K562 (cell line): ENCODE data around the gene ARV1. TPM values are rescaled to one million over a fixed set of nuclear protein-coding genes. Genes with fewer than 3 reads are reported as not detected.
A peak's percentile ranks its signal among the peaks of the same experiment; 100 is the strongest.

ENCODE experiments used
- ATAC-seq: fragments of 200-7000 bp; cut with Tn5 transposase; 3 replicates; pipeline ENCODE4 v1.9.1; 2020; ENCODE audit warnings: moderate library complexity
- BruUV-seq: library from RNA; stranded (reverse); fragments of 400-500 nt; replicated peaks from 2 replicates; lab custom pipeline; 2021; lab: Mats Ljungman, UMichigan
- CTCF ChIA-PET: fragments of 300-600 bp; formaldehyde crosslinking; extraction: SDS; loops from one replicate; lab custom pipeline; 2021; ENCODE audit warnings: low intra/inter-chr PET ratio; lab: Yijun Ruan, JAX
- POLR2A ChIA-PET: fragments of 300-600, 350-650 bp; sonication (Branson Sonifier 250); formaldehyde crosslinking; extraction: SDS; loops from one replicate; lab custom pipeline; 2021; ENCODE audit warnings: antibody characterized with exemption, inconsistent platforms; lab: Yijun Ruan, JAX
- DNase-seq, 4 experiments: peaks; one replicate each; pipeline versions ENCODE4 v3.0.0 to v3.0.0-alpha.2; 2011 to 2018; ENCODE audit warnings: low spot score in 3 of 4, mixed read lengths in 3 of 4; ENCODE audit errors: extremely low read depth in 1 of 4
- FAIRE-seq: peaks from 2 replicates; lab custom pipeline; 2011; peaks lifted over from hg19 to GRCh38; lab: Jason Lieb, UNC
- H2AFZ ChIP-seq: 2 replicates; pipeline ENCODE4 v1.6.0; 2011; ENCODE audit warnings: low read depth, low read length, control low read depth, inconsistent platforms
- H3K27ac ChIP-seq: fragments of 200-600 bp; 3 replicates; pipeline ENCODE4 v1.8.0; 2011; ENCODE audit warnings: low read depth, mild to moderate bottlenecking, control low read depth, inconsistent platforms, low read length, moderate library complexity, mixed read lengths; ENCODE audit errors: extremely low read depth
- H3K27me3 ChIP-seq, 2 experiments: fragments of 300-600 bp in 1 of 2; 2 replicates in 1 of 2; 3 replicates in 1 of 2; pipeline versions ENCODE4 v1.6.0 to v1.8.0; 2011; ENCODE audit warnings: inconsistent platforms in 2 of 2, low read length in 2 of 2, mild to moderate bottlenecking in 1 of 2, mixed read lengths in 1 of 2, moderate library complexity in 1 of 2; ENCODE audit not compliant: control insufficient read depth in 2 of 2, insufficient read depth in 2 of 2
- H3K36me3 ChIP-seq: fragments of 300-600 bp; 3 replicates; pipeline ENCODE4 v1.8.0; 2011; ENCODE audit warnings: mild to moderate bottlenecking, low read length, inconsistent platforms; ENCODE audit not compliant: control insufficient read depth, insufficient read depth
- H3K4me1 ChIP-seq, 2 experiments: fragments of 200-600 bp in 1 of 2; replicated peaks in 1 of 2; 2 replicates in 1 of 2; 3 replicates in 1 of 2; pipeline versions ENCODE4 v1.5.1 to v1.8.0; 2011; ENCODE audit warnings: inconsistent platforms in 2 of 2, low read length in 2 of 2, mild to moderate bottlenecking in 1 of 2, mixed read lengths in 1 of 2, moderate library complexity in 1 of 2; ENCODE audit not compliant: control insufficient read depth in 2 of 2, insufficient read depth in 2 of 2
- H3K4me2 ChIP-seq: 2 replicates; pipeline ENCODE4 v1.6.1; 2011; ENCODE audit warnings: low read length, control low read depth, inconsistent platforms, mixed read lengths; ENCODE audit not compliant: insufficient read depth
- H3K4me3 ChIP-seq: fragments of 200-600 bp; sonication (generic), shearing (Covaris generic); 2 replicates; pipeline ENCODE4 v1.5.1; 2016; ENCODE audit warnings: control low read depth, inconsistent platforms
- H3K79me2 ChIP-seq: fragments of 200-600 bp; 3 replicates; pipeline ENCODE4 v1.8.0; 2011; ENCODE audit warnings: low read length, inconsistent platforms; ENCODE audit not compliant: control insufficient read depth, insufficient read depth
- H3K9ac ChIP-seq, 2 experiments: 2 replicates each; pipeline versions ENCODE4 v1.6.0 to v1.6.1; 2011; ENCODE audit warnings: low read depth in 2 of 2, low read length in 2 of 2, control low read depth in 1 of 2, inconsistent platforms in 1 of 2, mild to moderate bottlenecking in 1 of 2, mixed read lengths in 1 of 2; ENCODE audit not compliant: insufficient read depth in 1 of 2
- H3K9me1 ChIP-seq: one replicate; pipeline ENCODE4 v1.6.0; 2011; ENCODE audit warnings: inconsistent platforms, mild to moderate bottlenecking, low read length, moderate library complexity; ENCODE audit not compliant: control insufficient read depth, insufficient read depth
- H3K9me3 ChIP-seq: replicated peaks from 2 replicates; pipeline ENCODE4 v1.5.1; 2011; ENCODE audit warnings: low read depth, low read length, inconsistent platforms; ENCODE audit not compliant: control insufficient read depth, insufficient read depth
- H4K20me1 ChIP-seq: replicated peaks from 2 replicates; pipeline ENCODE4 v1.6.1; 2011; ENCODE audit warnings: low read length, inconsistent platforms, mixed read lengths; ENCODE audit not compliant: control insufficient read depth, insufficient read depth
- ARID2 ChIP-seq: fragments of 450-650 bp; IDR thresholded peaks from 2 replicates; pipeline ENCODE4 v1.6.1; 2017; ENCODE audit warnings: antibody characterized with exemption, mild to moderate bottlenecking
- BCOR ChIP-seq: fragments of 450-650 bp; IDR thresholded peaks from 2 replicates; pipeline ENCODE4 v1.6.1; 2016
- CBX3 ChIP-seq, 2 experiments: IDR thresholded peaks; 1 replicate in 1 of 2; 2 replicates in 1 of 2; pipeline ENCODE4 v1.6.1; 2012; ENCODE audit warnings: inconsistent platforms in 2 of 2, low read length in 2 of 2, borderline replicate concordance in 1 of 2, control low read depth in 1 of 2
- CBX5 ChIP-seq: IDR thresholded peaks from 2 replicates; pipeline ENCODE4 v1.6.1; 2014; ENCODE audit warnings: low read depth, borderline replicate concordance
- COPS2 ChIP-seq: fragments of 450-650 bp; conservative IDR thresholded peaks from 2 replicates; pipeline ENCODE4 v1.6.1; 2016; ENCODE audit warnings: mild to moderate bottlenecking, moderate library complexity
- E2F1 ChIP-seq: sonication (generic); formaldehyde crosslinking; IDR thresholded peaks from 2 replicates; pipeline ENCODE4 v1.8.1; 2023; ENCODE audit warnings: mild to moderate bottlenecking, missing genetic modification reagents, moderate library complexity
- KDM1A ChIP-seq, 2 experiments: fragments of 450-650 bp; IDR thresholded peaks; 2 replicates each; pipeline ENCODE4 v1.6.1; 2016; ENCODE audit warnings: mild to moderate bottlenecking in 2 of 2
- NR1H2 ChIP-seq: sonication (generic); formaldehyde crosslinking; IDR thresholded peaks from 2 replicates; pipeline ENCODE4 v1.4.0; 2020; ENCODE audit warnings: mild to moderate bottlenecking, missing genetic modification reagents
- PCBP2 ChIP-seq: fragments of 200-400 bp; formaldehyde crosslinking; IDR thresholded peaks from 2 replicates; pipeline ENCODE4 v1.6.1; 2018; ENCODE audit warnings: low read length, low read depth, mild to moderate bottlenecking, moderate library complexity; ENCODE audit not compliant: poor library complexity, severe bottlenecking
- RBM25 ChIP-seq: fragments of 200-400 bp; formaldehyde crosslinking; IDR thresholded peaks from 2 replicates; pipeline ENCODE4 v1.6.1; 2018; ENCODE audit warnings: low read length, low read depth, moderate library complexity; ENCODE audit not compliant: severe bottlenecking
- SRF ChIP-seq, 2 experiments: fragments of 250-450, 450-650 bp in 1 of 2; sonication (Bioruptor Pico) in 1 of 2; sonication (generic) in 1 of 2; formaldehyde crosslinking; IDR thresholded peaks; 2 replicates each; pipeline versions ENCODE4 v1.5.0 to v1.5.1; 2020 to 2022; ENCODE audit warnings: mild to moderate bottlenecking in 1 of 2, missing genetic modification reagents in 1 of 2
- TAF15 ChIP-seq: fragments of 200-400 bp; formaldehyde crosslinking; IDR thresholded peaks from 2 replicates; pipeline ENCODE4 v1.6.1; 2017; ENCODE audit warnings: mild to moderate bottlenecking, low read depth, low read length, moderate library complexity
- TRIM24 ChIP-seq, 2 experiments: fragments of 450-650 bp; IDR thresholded peaks; 2 replicates each; pipeline ENCODE4 v1.6.1; 2016
- TRIM28 ChIP-seq: fragments of 450-650 bp; IDR thresholded peaks from 2 replicates; pipeline ENCODE4 v1.6.1; 2017
- U2AF2 ChIP-seq: fragments of 200-400 bp; formaldehyde crosslinking; optimal IDR thresholded peaks from 2 replicates; pipeline ENCODE3; 2017; ENCODE audit warnings: low read depth, mild to moderate bottlenecking, low read length
- ZNF133 ChIP-seq: fragments of 250-450 bp; sonication (Bioruptor Pico); IDR thresholded peaks from 2 replicates; pipeline ENCODE4 v1.4.0; 2020; ENCODE audit warnings: mild to moderate bottlenecking
- ZNF280A ChIP-seq: fragments of 450-650 bp; IDR thresholded peaks from 2 replicates; pipeline ENCODE4 v1.6.1; 2018; ENCODE audit warnings: mild to moderate bottlenecking, low read depth; ENCODE audit not compliant: partially characterized antibody
- ZNF280B ChIP-seq: fragments of 250-450 bp; sonication (Bioruptor Pico); IDR thresholded peaks from 2 replicates; pipeline ENCODE4 v1.5.1; 2021; ENCODE audit warnings: mild to moderate bottlenecking
- ZNF311 ChIP-seq: fragments of 250-450 bp; sonication (Bioruptor Pico); IDR thresholded peaks from 2 replicates; pipeline ENCODE4 v1.4.0; 2020; ENCODE audit warnings: mild to moderate bottlenecking, moderate library complexity
- WGBS: fragments of 100-300 bp; shearing (Covaris generic); methylation state at CpG from one replicate; pipeline ENCODE4 v1.1.6; 2016; ENCODE audit warnings: low coverage, mixed read lengths; ENCODE audit not compliant: insufficient coverage; ENCODE audit errors: missing lambda C conversion rate; 5-methylcytosine and 5-hydroxymethylcytosine counted together
- in situ Hi-C: fragments of 300-500 bp; cut with MboI; formaldehyde crosslinking; loops from 4 replicates; pipeline ENCODE4 v1.15.0; 2018; ENCODE audit warnings: inconsistent platforms, mixed read lengths
- intact Hi-C: fragments of 100-400 bp; cut with micrococcal nuclease; formaldehyde crosslinking; loops from 2 replicates; pipeline ENCODE4 v1.14.2; 2022
- polyA plus RNA-seq, 8 experiments: library from polyadenylated mRNA; depleted of rRNA in 4 of 8; stranded (reverse) in 5 of 8; unstranded in 3 of 8; fragments of >200 nt; fragmentation: Nextera tagmentation in 2 of 8; fragmentation: Illumina TruSeq in 1 of 8; extraction: Ambion mirVana in 2 of 8; extraction: Trizol in 1 of 8; gene quantifications; 2 replicates each; pipeline versions ENCODE4 v1.2.1 to v1.2.3, GENCODE V29; 2011 to 2014; ENCODE audit warnings: inconsistent platforms in 1 of 8, missing spikeins in 1 of 8
- total RNA-seq, 7 experiments: library from RNA; depleted of rRNA in 6 of 7; stranded (reverse); fragments of >200 nt in 6 of 7; fragmentation: Illumina TruSeq in 2 of 7; extraction: Trizol in 2 of 7; gene quantifications; 2 replicates each; pipeline versions ENCODE4 v1.2.1 to v1.2.3, GENCODE V29; 2011 to 2021; ENCODE audit warnings: low replicate concordance in 1 of 7

The ARV1 gene
- total and polyA plus RNA-seq, 9 of the 15 experiments (the other 6 are each of a cell fraction or from before 2014, with no cell fraction given) = 54.8 to 139 (median 74.0) TPM

- Histone ChIP-seq H3K9me1 (no peaks in the 10 kb centered on the region), H3K9ac (no peak overlapping the region), H3K27me3 (no peaks in the 10 kb centered on the region), H3K9me3 (peaks cover 15% of the 10 kb centered on the region), H3K36me3 (no peaks in the 10 kb centered on the region), H2AFZ (no peak overlapping the region), H4K20me1 (no peaks in the 10 kb centered on the region), H3K4me3 (no peak overlapping the region), H3K79me2 (peaks cover 4% of the 10 kb centered on the region), H3K4me2 (no peak overlapping the region), H3K27ac (no peak overlapping the region; the same call in 2 of the 3 replicates), H3K4me1 (peaks cover 21 to 44% of the 10 kb centered on the region in 2 experiments)
- ChIA-PET POLR2A (interaction anchor here (1.2 to 2.6 kb wide), 3 partner anchors 7 to 21 kb away, joined by 3 to 12 read pairs (median 4); no protein-coding TSS in a partner anchor), CTCF (no interaction called here)
- BruUV-seq = no TSS peak
- intact Hi-C loops = loop anchor here (2.0 kb wide), 1 partner anchor 66 kb away; the partner anchor contains the start of genes ARV1 and TTC13
- in situ Hi-C loops = no loop called here
- DNase-seq = no peak
- ATAC-seq = no peak
- WGBS = 80% methylated on average over 1 of the region's 1 CpG
- no peak for FAIRE-seq
- no peak for TF ChIP-seq ARID2
- TF ChIP-seq COPS2 = no peak
- 0 out of 4 replicates have a peak, but pooled peaks of 1 of the 2 experiments have one; percentile 13 for TF ChIP-seq KDM1A (IDR thresholded peaks at IDR 0.05)
- peak in 1 of 2 experiments; percentile 2; a peak in 1 of 4 replicates for TF ChIP-seq SRF (CRISPR knock-in tag; IDR thresholded peaks at IDR 0.05)
- TF ChIP-seq TRIM24 (IDR thresholded peaks at IDR 0.05) = peak; percentile 50 to 74; a peak in 3 of 4 replicates
- no peak for TF ChIP-seq PCBP2
- TF ChIP-seq NR1H2 (CRISPR knock-in tag) = no peak
- no peak for TF ChIP-seq ZNF133 (CRISPR knock-in tag)
- TF ChIP-seq U2AF2 = no peak
- 0 out of 2 replicates have a peak, but pooled peaks have one; percentile 18 for TF ChIP-seq E2F1 (CRISPR knock-in tag)
- peak; percentile 87; the same call in 1 of the 2 replicates for TF ChIP-seq TRIM28
- peak; percentile 78; the same call in 1 of the 2 replicates for TF ChIP-seq ZNF280B (CRISPR knock-in tag)
- TF ChIP-seq CBX5 = peak; percentile 68
- TF ChIP-seq ZNF311 (CRISPR knock-in tag) = no peak
- TF ChIP-seq CBX3 (IDR thresholded peaks at IDR 0.05; ENCODE audit: borderline replicate concordance in 1 of 2, low read length in 2 of 2) = peak in 1 of 2 experiments; percentile 72; a peak in 1 of 3 replicates
- TF ChIP-seq RBM25 = peak; percentile 90
- peak; percentile 41 for TF ChIP-seq BCOR
- TF ChIP-seq ZNF280A = peak; percentile 49
- TF ChIP-seq TAF15 = no peak
Observed at GRCh38 chr1:231044588-231044987, 65.7 kb downstream of the ARV1 start.
